HG03439 (cell line): ENCODE data around the gene OR5H2.

Experiments used
- ATAC-seq: cut with Tn5 transposase; IDR thresholded peaks from one replicate; pipeline ENCODE4 v1.9.1; 2021; ENCODE audit warnings: mild to moderate bottlenecking, moderate library complexity; ENCODE audit not compliant: unreplicated experiment

The OR5H2 gene

DNA sequence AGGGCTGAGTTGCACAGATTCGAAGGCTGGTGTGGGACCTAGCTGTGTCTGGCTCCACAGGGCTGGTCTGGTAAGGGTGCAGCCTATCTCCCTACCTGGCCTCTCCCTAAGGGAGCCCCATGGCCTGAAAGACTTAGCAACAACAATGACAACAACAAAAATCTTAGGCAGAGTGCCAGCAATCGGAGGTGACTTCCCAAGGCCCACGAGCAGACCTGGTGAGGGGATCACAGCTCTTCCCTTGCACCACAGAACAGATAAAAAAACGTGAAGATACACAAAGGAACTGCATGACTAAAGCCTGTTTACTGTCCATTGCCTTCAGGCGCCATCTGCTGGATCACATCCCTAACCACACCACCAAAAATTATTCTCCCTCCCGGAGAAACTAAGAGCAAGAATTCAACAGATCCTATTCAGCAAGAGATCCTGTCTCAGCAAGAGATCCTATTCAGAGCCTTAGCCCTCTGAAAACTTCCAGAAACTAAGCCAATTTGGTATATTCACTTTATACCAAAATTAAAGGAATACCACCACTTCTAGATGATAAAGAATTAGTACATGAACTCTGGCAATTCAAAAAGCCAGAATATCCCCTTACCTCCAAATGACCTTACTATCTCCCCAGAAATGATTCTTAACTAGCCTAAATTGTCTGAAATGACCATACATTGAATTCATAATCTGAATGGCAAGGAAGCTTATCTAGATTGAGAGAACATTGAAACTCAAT is 47.3 kb downstream of the OR5H2 start:
- ATAC-seq: peak; percentile 67

DNA sequence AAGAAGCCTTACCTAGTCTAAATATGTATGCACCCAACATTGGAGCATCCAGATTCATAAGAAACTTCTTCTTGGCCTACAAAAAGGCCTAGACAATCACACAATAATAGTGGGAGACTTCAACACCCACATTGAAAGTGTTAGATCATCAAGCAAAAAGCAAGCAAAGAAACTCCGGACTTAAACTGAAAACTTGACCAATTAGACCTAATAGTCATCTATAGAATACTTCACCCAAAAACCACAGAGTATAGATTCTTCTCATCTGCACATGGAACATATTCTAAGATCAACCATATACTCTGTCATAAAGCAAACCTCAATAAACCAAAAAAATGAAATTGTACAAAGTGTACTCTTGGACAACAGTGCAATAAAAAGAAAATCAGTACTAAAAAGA is 49.0 kb downstream of the OR5H2 start:
- ATAC-seq: no peak
